Endothelial cell of umbilical vein (primary cell): Measurements from ENCODE around the gene TLDC2. TPM values are rescaled to one million over a fixed set of nuclear protein-coding genes. Genes with fewer than 3 reads are reported as not detected.

Source experiments
- BruUV-seq: library from RNA; stranded (reverse); fragments of 400-500 nt; replicated peaks from 2 replicates; lab custom pipeline; 2021; lab: Mats Ljungman, UMichigan
- CTCF ChIA-PET: fragments of 300-600, 350-600 bp; sonication (Branson Sonifier 250); formaldehyde crosslinking; loops from one replicate; lab custom pipeline; 2021; ENCODE audit warnings: antibody characterized with exemption, inconsistent platforms; lab: Charles Lee
- POLR2A ChIA-PET: fragments of 300-600, 350-600 bp; sonication (Branson Sonifier 250); formaldehyde crosslinking; loops from one replicate; lab custom pipeline; 2021; ENCODE audit warnings: antibody characterized with exemption, inconsistent platforms; lab: Charles Lee
- DNase-seq: peaks from one replicate; pipeline ENCODE4 v3.0.0-alpha.2; 2011; ENCODE audit warnings: low read depth, low spot score
- FAIRE-seq: peaks from 2 replicates; lab custom pipeline; 2011; peaks lifted over from hg19 to GRCh38; lab: Jason Lieb, UNC
- H2AFZ ChIP-seq: 2 replicates; pipeline ENCODE4 v1.6.0; 2012; ENCODE audit warnings: low read depth, low read length, control low read depth, inconsistent platforms
- H3K27ac ChIP-seq: 2 replicates; pipeline ENCODE4 v1.5.1; 2011; ENCODE audit warnings: low read depth, mild to moderate bottlenecking, control low read depth, low read length, moderate library complexity; ENCODE audit not compliant: insufficient read depth
- H3K27me3 ChIP-seq, 2 experiments: 2 replicates each; pipeline versions ENCODE4 v1.6.0 to v1.6.1; 2011; ENCODE audit warnings: low read length in 2 of 2, mixed read lengths in 1 of 2; ENCODE audit not compliant: control insufficient read depth in 2 of 2, insufficient read depth in 2 of 2
- H3K36me3 ChIP-seq, 2 experiments: 2 replicates in 1 of 2; 3 replicates in 1 of 2; pipeline ENCODE4 v1.5.1; 2011; ENCODE audit warnings: low read length in 2 of 2, mild to moderate bottlenecking in 1 of 2, moderate library complexity in 1 of 2; ENCODE audit not compliant: control insufficient read depth in 2 of 2, insufficient read depth in 2 of 2; ENCODE audit errors: extremely low read depth in 1 of 2
- H3K4me1 ChIP-seq: 3 replicates; pipeline ENCODE4 v1.5.1; 2011; ENCODE audit warnings: mild to moderate bottlenecking, low read length; ENCODE audit not compliant: control insufficient read depth, insufficient read depth; ENCODE audit errors: extremely low read depth
- H3K4me2 ChIP-seq: 2 replicates; pipeline ENCODE4 v1.6.1; 2011; ENCODE audit warnings: low read length, control low read depth, mixed read lengths; ENCODE audit not compliant: insufficient read depth
- H3K4me3 ChIP-seq, 3 experiments: fragments of 200-600 bp in 1 of 3; sonication (generic), shearing (Covaris generic) in 1 of 3; replicated peaks in 1 of 3; 2 replicates each; pipeline ENCODE4 v1.5.1; 2011 to 2016; ENCODE audit warnings: control low read depth in 3 of 3, low read length in 3 of 3, mild to moderate bottlenecking in 2 of 3, inconsistent platforms in 1 of 3, low read depth in 1 of 3, moderate library complexity in 1 of 3; ENCODE audit not compliant: insufficient read depth in 1 of 3
- H3K79me2 ChIP-seq: 2 replicates; pipeline ENCODE4 v1.6.0; 2012; ENCODE audit warnings: low read length, inconsistent platforms; ENCODE audit not compliant: control insufficient read depth, insufficient read depth
- H3K9ac ChIP-seq: replicated peaks from 2 replicates; pipeline ENCODE3; 2011; ENCODE audit warnings: low read length, control low read depth; ENCODE audit not compliant: insufficient read depth; ENCODE audit errors: extremely low read depth
- H3K9me1 ChIP-seq: replicated peaks from 3 replicates; pipeline ENCODE4 v1.6.0; 2011; ENCODE audit warnings: mild to moderate bottlenecking, low read length; ENCODE audit not compliant: control insufficient read depth, insufficient read depth; ENCODE audit errors: extremely low read depth
- H3K9me3 ChIP-seq: replicated peaks from 2 replicates; pipeline ENCODE4 v1.5.1; 2012; ENCODE audit warnings: low read length, inconsistent platforms; ENCODE audit not compliant: control insufficient read depth, insufficient read depth
- H4K20me1 ChIP-seq: replicated peaks from 2 replicates; pipeline ENCODE3; 2011; ENCODE audit warnings: mild to moderate bottlenecking, low read length; ENCODE audit not compliant: control insufficient read depth, insufficient read depth; ENCODE audit errors: extremely low read depth
- EZH2 ChIP-seq: IDR thresholded peaks from 2 replicates; pipeline ENCODE4 v1.6.1; 2012; ENCODE audit warnings: borderline replicate concordance, low read depth, mild to moderate bottlenecking, moderate library complexity, low read length, inconsistent platforms; ENCODE audit not compliant: severe bottlenecking
- FOS ChIP-seq: IDR thresholded peaks from 2 replicates; pipeline ENCODE4 v1.6.1; 2011; ENCODE audit warnings: mild to moderate bottlenecking, low read length, moderate library complexity, borderline replicate concordance; ENCODE audit not compliant: insufficient read depth
- GATA2 ChIP-seq: IDR thresholded peaks from 2 replicates; pipeline ENCODE4 v1.7.0; 2011; ENCODE audit warnings: low read depth, mild to moderate bottlenecking, moderate library complexity, mixed read lengths, low read length; ENCODE audit not compliant: insufficient read length, insufficient read depth
- JUN ChIP-seq: IDR thresholded peaks from 2 replicates; pipeline ENCODE4 v1.6.1; 2011; ENCODE audit warnings: borderline replicate concordance, low read depth; ENCODE audit not compliant: insufficient read length, insufficient read depth
- MYC ChIP-seq: IDR thresholded peaks from one replicate; pipeline ENCODE4 v1.6.1; 2011; ENCODE audit warnings: mild to moderate bottlenecking, low read depth, low read length
- POLR2A ChIP-seq: IDR thresholded peaks from 2 replicates; pipeline ENCODE4 v1.6.1; 2012; ENCODE audit warnings: low read depth, mild to moderate bottlenecking, control low read depth, low read length
- POLR2AphosphoS5 ChIP-seq: IDR thresholded peaks from 2 replicates; pipeline ENCODE4 v1.6.1; 2012; ENCODE audit warnings: low read depth, mild to moderate bottlenecking, control low read depth, low read length, moderate library complexity; ENCODE audit not compliant: insufficient read depth
- dilution Hi-C: fragments of 300-500 bp; cut with MboI; formaldehyde crosslinking; loops from one replicate; pipeline ENCODE4 v1.15.0; 2019; ENCODE audit warnings: low sequenced_read_pairs; ENCODE audit not compliant: extremely low pct_ligation_motif_present
- intact Hi-C: fragments of 100-400 bp; cut with micrococcal nuclease; formaldehyde crosslinking; loops from one replicate; pipeline ENCODE4 v1.10.0; 2022
- polyA plus RNA-seq, 4 experiments: library from polyadenylated mRNA; depleted of rRNA in 3 of 4; stranded (reverse) in 3 of 4; unstranded in 1 of 4; fragments of >200 nt; gene quantifications; 2 replicates each; pipeline versions ENCODE4 v1.2.1 to v1.2.3, GENCODE V29; 2011 to 2012; ENCODE audit warnings: missing spikeins in 1 of 4
- total RNA-seq: library from RNA; stranded (reverse); gene quantifications from 2 replicates; pipeline ENCODE4 v1.2.3, GENCODE V29; 2021
- TF ChIP-seq, protein P1 (sequence below): IDR thresholded peaks from 2 replicates; pipeline ENCODE4 v1.6.1; 2011; ENCODE audit not compliant: insufficient read depth, insufficient read length
- TF ChIP-seq, protein P2 (sequence below), 2 donors: IDR thresholded peaks; 1 replicate in 1 of 2; 2 replicates in 1 of 2; pipeline ENCODE4 v1.5.1; 2011; ENCODE audit warnings: low read length in 2 of 2, mild to moderate bottlenecking in 2 of 2, moderate library complexity in 2 of 2, control low read depth in 1 of 2, inconsistent platforms in 1 of 2, low read depth in 1 of 2; ENCODE audit not compliant: insufficient read depth in 1 of 2; ENCODE audit errors: extremely low read depth in 1 of 2

TLDC2 gene
- total and polyA plus RNA-seq, 2 donors (not counting 3 experiments of a cell fraction or from before 2014, with no cell fraction given): not detected

DNA sequence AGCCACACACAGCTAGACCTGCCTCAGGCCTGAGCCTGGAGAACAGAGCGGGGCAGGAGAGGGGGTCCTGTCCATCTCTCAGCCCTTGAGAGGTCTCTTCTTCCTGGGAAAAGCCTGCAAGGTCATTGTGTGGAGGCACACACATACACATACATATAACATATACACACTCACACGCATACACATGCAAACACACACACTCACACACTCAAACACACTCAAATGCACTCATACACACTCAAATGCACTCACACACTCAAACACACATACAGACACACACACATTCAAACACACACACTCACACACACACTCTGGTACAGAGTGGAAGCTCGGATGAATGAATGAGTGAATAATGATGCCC, 515 bp downstream of the TLDC2 start:
- Histone ChIP-seq H4K20me1 (no peaks in the 10 kb centered on the region), H3K36me3 (no peaks in the 10 kb centered on the region), H3K9ac (no peak overlapping the region), H3K4me1 (no peaks in the 10 kb centered on the region), H3K4me2 (no peak overlapping the region), H3K4me3 (no peak overlapping the region), H3K27me3 (no peaks in the 10 kb centered on the region), H3K27ac (no peak overlapping the region), H3K9me1 (no peaks in the 10 kb centered on the region), H2AFZ (no peak overlapping the region), H3K79me2 (no peaks in the 10 kb centered on the region), H3K9me3 (no peaks in the 10 kb centered on the region)
- intact Hi-C loops: no loop called here
- no TSS peak for BruUV-seq
- no peak for FAIRE-seq
- no peak for TF ChIP-seq MYC
- TF ChIP-seq POLR2AphosphoS5: no peak
- TF ChIP-seq POLR2A: no peak
- TF ChIP-seq GATA2: no peak
- no peak for TF ChIP-seq JUN
- TF ChIP-seq, protein P1, sequence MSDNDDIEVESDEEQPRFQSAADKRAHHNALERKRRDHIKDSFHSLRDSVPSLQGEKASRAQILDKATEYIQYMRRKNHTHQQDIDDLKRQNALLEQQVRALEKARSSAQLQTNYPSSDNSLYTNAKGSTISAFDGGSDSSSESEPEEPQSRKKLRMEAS: no peak
- TF ChIP-seq, protein P2, sequence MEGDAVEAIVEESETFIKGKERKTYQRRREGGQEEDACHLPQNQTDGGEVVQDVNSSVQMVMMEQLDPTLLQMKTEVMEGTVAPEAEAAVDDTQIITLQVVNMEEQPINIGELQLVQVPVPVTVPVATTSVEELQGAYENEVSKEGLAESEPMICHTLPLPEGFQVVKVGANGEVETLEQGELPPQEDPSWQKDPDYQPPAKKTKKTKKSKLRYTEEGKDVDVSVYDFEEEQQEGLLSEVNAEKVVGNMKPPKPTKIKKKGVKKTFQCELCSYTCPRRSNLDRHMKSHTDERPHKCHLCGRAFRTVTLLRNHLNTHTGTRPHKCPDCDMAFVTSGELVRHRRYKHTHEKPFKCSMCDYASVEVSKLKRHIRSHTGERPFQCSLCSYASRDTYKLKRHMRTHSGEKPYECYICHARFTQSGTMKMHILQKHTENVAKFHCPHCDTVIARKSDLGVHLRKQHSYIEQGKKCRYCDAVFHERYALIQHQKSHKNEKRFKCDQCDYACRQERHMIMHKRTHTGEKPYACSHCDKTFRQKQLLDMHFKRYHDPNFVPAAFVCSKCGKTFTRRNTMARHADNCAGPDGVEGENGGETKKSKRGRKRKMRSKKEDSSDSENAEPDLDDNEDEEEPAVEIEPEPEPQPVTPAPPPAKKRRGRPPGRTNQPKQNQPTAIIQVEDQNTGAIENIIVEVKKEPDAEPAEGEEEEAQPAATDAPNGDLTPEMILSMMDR (IDR thresholded peaks at IDR 0.05; ENCODE audit: extremely low read depth in 1 of 2, insufficient read depth in 1 of 2, low read depth in 1 of 2, low read length in 2 of 2): no peak
- TF ChIP-seq FOS: no peak
- no peak for TF ChIP-seq EZH2
- DNase-seq: no peak
- ChIA-PET CTCF (interaction anchor here (1.1 to 2.3 kb wide), 2 partner anchors 10 to 68 kb away, joined by 3 to 8 read pairs; no protein-coding TSS in a partner anchor), POLR2A (no interaction called here)
- dilution Hi-C loops: no loop called here
